Liver (tissue), 9 donors: ENCODE measurements around the gene CUL2. TPM values are rescaled to one million over a fixed set of nuclear protein-coding genes. Genes with fewer than 3 reads are reported as not detected.

Source experiments
- DNase-seq: peaks from one replicate; pipeline ENCODE4 v3.0.0-alpha.2; 2017; ENCODE audit warnings: low spot score
- H3K27ac ChIP-seq, 2 donors: one replicate each; pipeline ENCODE4 v1.7.0; 2013; ENCODE audit warnings: inconsistent platforms in 2 of 2, low read length in 2 of 2, control low read depth in 1 of 2, low read depth in 1 of 2, mild to moderate bottlenecking in 1 of 2
- H3K27me3 ChIP-seq, 4 donors: one replicate each; pipeline versions ENCODE4 v1.6.1 to v1.7.0; 2013; ENCODE audit warnings: low read length in 3 of 4, inconsistent platforms in 1 of 4, mild to moderate bottlenecking in 1 of 4, moderate library complexity in 1 of 4; ENCODE audit not compliant: control insufficient read depth in 4 of 4, insufficient read depth in 4 of 4
- H3K36me3 ChIP-seq, 4 donors: one replicate each; pipeline versions ENCODE4 v1.6.1 to v1.7.0; 2013; ENCODE audit warnings: low read length in 3 of 4, mild to moderate bottlenecking in 3 of 4, low read depth in 1 of 4, moderate library complexity in 1 of 4; ENCODE audit not compliant: control insufficient read depth in 4 of 4, insufficient read depth in 3 of 4
- H3K4me1 ChIP-seq, 4 donors: one replicate each; pipeline versions ENCODE4 v1.6.1 to v1.7.0; 2013; ENCODE audit warnings: low read length in 3 of 4, mild to moderate bottlenecking in 3 of 4, moderate library complexity in 1 of 4; ENCODE audit not compliant: control insufficient read depth in 4 of 4, insufficient read depth in 4 of 4
- H3K4me3 ChIP-seq, 3 donors: one replicate each; pipeline versions ENCODE4 v1.6.1 to v1.7.0; 2013; ENCODE audit warnings: low read length in 3 of 3, control low read depth in 1 of 3, low read depth in 1 of 3, mild to moderate bottlenecking in 1 of 3
- H3K9ac ChIP-seq, 2 donors: one replicate each; pipeline ENCODE4 v1.7.0; 2013; ENCODE audit warnings: low read length in 2 of 2, mild to moderate bottlenecking in 2 of 2, moderate library complexity in 2 of 2, control low read depth in 1 of 2, low read depth in 1 of 2
- H3K9me3 ChIP-seq, 4 donors: one replicate each; pipeline versions ENCODE4 v1.6.1 to v1.7.0; 2013; ENCODE audit warnings: low read length in 3 of 4; ENCODE audit not compliant: control insufficient read depth in 4 of 4
- ATF3 ChIP-seq: IDR thresholded peaks from 2 replicates; pipeline ENCODE4 v1.6.1; 2016; ENCODE audit warnings: antibody characterized with exemption
- CTCF ChIP-seq: fragments of 150-350 bp; IDR thresholded peaks from 2 replicates; pipeline ENCODE4 v1.5.1; 2017; ENCODE audit warnings: improper control_type of control experiment, low read depth, low read length; ENCODE audit not compliant: missing input control
- EGR1 ChIP-seq, 2 donors: IDR thresholded peaks; 2 replicates each; pipeline ENCODE4 v1.6.1; 2016 to 2018; ENCODE audit warnings: antibody characterized with exemption in 2 of 2, low read depth in 2 of 2
- FOXA1 ChIP-seq: IDR thresholded peaks from 2 replicates; pipeline ENCODE4 v1.6.1; 2016; ENCODE audit warnings: antibody characterized with exemption
- GABPA ChIP-seq, 2 donors: IDR thresholded peaks in 1 of 2; conservative IDR thresholded peaks in 1 of 2; 2 replicates each; pipeline ENCODE4 v1.6.1; 2016; ENCODE audit warnings: antibody characterized with exemption in 2 of 2, mild to moderate bottlenecking in 1 of 2, moderate library complexity in 1 of 2
- HNF4A ChIP-seq, 2 donors: conservative IDR thresholded peaks; 2 replicates each; pipeline ENCODE4 v1.6.1; 2016; ENCODE audit warnings: antibody characterized with exemption in 2 of 2, mild to moderate bottlenecking in 2 of 2
- HNF4G ChIP-seq: IDR thresholded peaks from 2 replicates; pipeline ENCODE4 v1.6.1; 2016; ENCODE audit warnings: antibody characterized with exemption
- JUND ChIP-seq, 2 donors: IDR thresholded peaks; 2 replicates each; pipeline ENCODE4 v1.6.1; 2016; ENCODE audit warnings: antibody characterized with exemption in 2 of 2
- MAX ChIP-seq: IDR thresholded peaks from 2 replicates; pipeline ENCODE4 v1.6.1; 2016; ENCODE audit warnings: antibody characterized with exemption
- RAD21 ChIP-seq, 2 donors: IDR thresholded peaks; 2 replicates each; pipeline ENCODE4 v1.6.1; 2016; ENCODE audit warnings: antibody characterized with exemption in 2 of 2, mild to moderate bottlenecking in 2 of 2
- REST ChIP-seq: IDR thresholded peaks from 2 replicates; pipeline ENCODE4 v1.6.1; 2016; ENCODE audit warnings: antibody characterized with exemption, mild to moderate bottlenecking
- RXRA ChIP-seq, 2 donors: IDR thresholded peaks; 2 replicates each; pipeline ENCODE4 v1.6.1; 2017 to 2018; ENCODE audit warnings: antibody characterized with exemption in 2 of 2, mild to moderate bottlenecking in 1 of 2
- SP1 ChIP-seq: IDR thresholded peaks from 2 replicates; pipeline ENCODE4 v1.6.1; 2018; ENCODE audit warnings: antibody characterized with exemption, mild to moderate bottlenecking
- YY1 ChIP-seq: IDR thresholded peaks from 2 replicates; pipeline ENCODE4 v1.6.1; 2016; ENCODE audit warnings: antibody characterized with exemption, mild to moderate bottlenecking
- WGBS: extraction: QIAGEN DNeasy Blood & Tissue Kit; methylation state at CpG from one replicate; pipeline ENCODE4 v1.1.7; 2013; 5-methylcytosine and 5-hydroxymethylcytosine counted together
- polyA plus RNA-seq, 2 donors: library from polyadenylated mRNA; stranded (reverse) in 1 of 2; unstranded in 1 of 2; fragments of 200-250 nt in 1 of 2; fragments of >200 nt in 1 of 2; fragmentation: Nextera tagmentation in 1 of 2; extraction: Ambion mirVana in 1 of 2; gene quantifications; one replicate each; pipeline versions ENCODE4 v1.2.1 to v1.2.3, GENCODE V29; 2013 to 2015
- total RNA-seq, 2 donors: library from RNA; depleted of rRNA; stranded (reverse); fragments of >200 nt; gene quantifications; one replicate each; pipeline ENCODE4 v1.2.3, GENCODE V29; 2014
- donor health status: healthy.
- donor health status: healthy.
- donor health status: healthy.
- donor health status: healthy.
- donor health status: healthy.

The CUL2 gene
- total and polyA plus RNA-seq, 4 donors, result 8.6 to 14.1 (median 12.1) TPM

- peaks cover 0 to 14% (median 6%) of the 10 kb centered on the region in 4 donors for H3K4me1 ChIP-seq
- no peak for DNase-seq
- WGBS, result 66% methylated on average over 6 of the region's 6 CpGs
- H3K27me3 ChIP-seq, result no peaks in the 10 kb centered on the region
- no peak for TF ChIP-seq HNF4G
- no peak for TF ChIP-seq RXRA (IDR thresholded peaks at IDR 0.05)
- no peak for TF ChIP-seq ATF3
- TF ChIP-seq RAD21 (IDR thresholded peaks at IDR 0.05), result no peak
- TF ChIP-seq FOXA1, result no peak
- H3K27ac ChIP-seq, result no peak overlapping the region
- H3K4me3 ChIP-seq, result no peak overlapping the region
- H3K36me3 ChIP-seq, result no peaks in the 10 kb centered on the region
- no peaks in the 10 kb centered on the region for H3K9me3 ChIP-seq
- no peak overlapping the region for H3K9ac ChIP-seq
These were observed 34.4 kb upstream of the CUL2 start for GRCh38 chr10:35124540-35124939.

GRCh38 chr10:35119378-35119777 is 29.2 kb upstream of the CUL2 start:
- no peak for TF ChIP-seq EGR1 (IDR thresholded peaks at IDR 0.05; ENCODE audit: low read depth in 2 of 2)
- TF ChIP-seq RAD21 (IDR thresholded peaks at IDR 0.05), result no peak
- no peak for TF ChIP-seq CTCF
- no peak for TF ChIP-seq GABPA (IDR thresholded peaks at IDR 0.05 in 1 of 2, conservative IDR thresholded peaks at IDR 0.05 in 1 of 2)
- TF ChIP-seq FOXA1, result no peak
- no peak for TF ChIP-seq MAX
- no peak for TF ChIP-seq JUND (IDR thresholded peaks at IDR 0.05)
- no peak for TF ChIP-seq YY1
- TF ChIP-seq HNF4A (conservative IDR thresholded peaks at IDR 0.05), result no peak

GRCh38 chr10:35112571-35112970 is 22.4 kb upstream of the CUL2 start:
- Histone ChIP-seq H3K27me3 (no peaks in the 10 kb centered on the region), H3K9ac (no peak overlapping the region), H3K27ac (no peak overlapping the region), H3K4me3 (no peak overlapping the region), H3K36me3 (no peaks in the 10 kb centered on the region), H3K9me3 (no peaks in the 10 kb centered on the region), H3K4me1 (no peaks in the 10 kb centered on the region)
- no peak for DNase-seq
- TF ChIP-seq HNF4A (conservative IDR thresholded peaks at IDR 0.05), result no peak
- TF ChIP-seq YY1, result no peak
- TF ChIP-seq RXRA (IDR thresholded peaks at IDR 0.05), result no peak
- TF ChIP-seq REST, result no peak
- no peak for TF ChIP-seq GABPA (IDR thresholded peaks at IDR 0.05 in 1 of 2, conservative IDR thresholded peaks at IDR 0.05 in 1 of 2)
- no peak for TF ChIP-seq HNF4G
- no peak for TF ChIP-seq CTCF
- TF ChIP-seq JUND (IDR thresholded peaks at IDR 0.05), result no peak
- no peak for TF ChIP-seq SP1
- TF ChIP-seq RAD21 (IDR thresholded peaks at IDR 0.05), result no peak
- WGBS, result 83% methylated on average over 4 of the region's 4 CpGs

More at GRCh38 chr10:35119378-35119777, 29.2 kb upstream of the CUL2 start:
- H3K4me1 ChIP-seq, result no peaks in the 10 kb centered on the region
- no peaks in the 10 kb centered on the region for H3K9me3 ChIP-seq
- WGBS, result 96% methylated on average over 1 of the region's 1 CpG
- no peak for DNase-seq
- no peak overlapping the region for H3K9ac ChIP-seq
- no peaks in the 10 kb centered on the region for H3K36me3 ChIP-seq
- no peak overlapping the region for H3K4me3 ChIP-seq
- H3K27me3 ChIP-seq, result no peaks in the 10 kb centered on the region
- H3K27ac ChIP-seq, result no peak overlapping the region
